H1 (cell line): ENCODE measurements around the gene RGS6. TPM values are rescaled to one million over a fixed set of nuclear protein-coding genes. Genes with fewer than 3 reads are reported as not detected.

Experiments
- CTCF ChIA-PET: fragments of 300-600 bp; sonication (Branson Sonifier 250); formaldehyde crosslinking; loops from one replicate; lab custom pipeline; 2021; ENCODE audit not compliant: partially characterized antibody; lab: Charles Lee
- POLR2A ChIA-PET: fragments of 300-600 bp; sonication (Branson Sonifier 250); formaldehyde crosslinking; loops from one replicate; lab custom pipeline; 2021; ENCODE audit warnings: inconsistent platforms; ENCODE audit not compliant: partially characterized antibody; lab: Charles Lee
- DNase-seq, 2 experiments: peaks; one replicate each; pipeline versions ENCODE4 v3.0.0 to v3.0.0-alpha.2; 2010 to 2022; ENCODE audit warnings: low spot score in 2 of 2, low read depth in 1 of 2, mixed read lengths in 1 of 2
- FAIRE-seq: peaks from 2 replicates; lab custom pipeline; 2011; peaks lifted over from hg19 to GRCh38; lab: Jason Lieb, UNC
- H2AFZ ChIP-seq: 2 replicates; pipeline ENCODE4 v1.8.1; 2012; ENCODE audit warnings: low read length, inconsistent platforms
- H2AK5ac ChIP-seq: 2 replicates; pipeline ENCODE4 v1.6.1; 2013; ENCODE audit warnings: low read depth, low read length
- H2BK120ac ChIP-seq: replicated peaks from 2 replicates; pipeline ENCODE3; 2013; ENCODE audit warnings: low read depth, low read length, inconsistent platforms
- H2BK12ac ChIP-seq: 2 replicates; pipeline ENCODE4 v1.6.1; 2013; ENCODE audit warnings: low read depth, low read length
- H2BK15ac ChIP-seq: 2 replicates; pipeline ENCODE4 v1.6.1; 2013; ENCODE audit warnings: low read length
- H2BK20ac ChIP-seq: 2 replicates; pipeline ENCODE4 v1.6.1; 2013; ENCODE audit warnings: low read length
- H2BK5ac ChIP-seq: 2 replicates; pipeline ENCODE4 v1.6.1; 2013; ENCODE audit warnings: low read depth, low read length
- H3K14ac ChIP-seq: 2 replicates; pipeline ENCODE4 v1.6.1; 2013; ENCODE audit warnings: inconsistent platforms; ENCODE audit not compliant: insufficient read length
- H3K18ac ChIP-seq: 2 replicates; pipeline ENCODE4 v1.6.1; 2013; ENCODE audit warnings: low read length; ENCODE audit errors: extremely low read depth
- H3K23ac ChIP-seq: 2 replicates; pipeline ENCODE4 v1.6.1; 2013; ENCODE audit warnings: inconsistent platforms; ENCODE audit not compliant: insufficient read length
- H3K23me2 ChIP-seq: 2 replicates; pipeline ENCODE4 v1.6.1; 2013; ENCODE audit warnings: low read depth, low read length
- H3K27ac ChIP-seq: 2 replicates; pipeline ENCODE4 v1.6.1; 2011; ENCODE audit warnings: low read depth, low read length, inconsistent platforms
- H3K27me3 ChIP-seq, 4 experiments: replicated peaks in 1 of 4; 1 replicate in 1 of 4; 2 replicates in 3 of 4; pipeline versions ENCODE4 v1.6.1 to v1.8.1; 2011 to 2013; ENCODE audit warnings: low read length in 3 of 4, mild to moderate bottlenecking in 3 of 4, inconsistent platforms in 2 of 4, mixed read lengths in 2 of 4, moderate library complexity in 1 of 4; ENCODE audit not compliant: control insufficient read depth in 3 of 4, insufficient read depth in 3 of 4; ENCODE audit errors: extremely low read depth in 1 of 4
- H3K36me3 ChIP-seq, 4 experiments: 2 replicates each; pipeline versions ENCODE4 v1.6.1 to v1.8.1; 2011 to 2013; ENCODE audit warnings: mild to moderate bottlenecking in 4 of 4, low read length in 3 of 4, moderate library complexity in 2 of 4, control low read depth in 1 of 4, inconsistent platforms in 1 of 4; ENCODE audit not compliant: insufficient read depth in 4 of 4, control insufficient read depth in 2 of 4
- H3K4ac ChIP-seq: replicated peaks from 2 replicates; pipeline ENCODE3; 2013; ENCODE audit warnings: low read length, low read depth, mixed read lengths, inconsistent platforms; ENCODE audit not compliant: insufficient read length
- H3K4me1 ChIP-seq, 4 experiments: replicated peaks in 1 of 4; 1 replicate in 1 of 4; 2 replicates in 3 of 4; pipeline versions ENCODE4 v1.6.1 to v1.8.1; 2011 to 2013; ENCODE audit warnings: low read length in 3 of 4, inconsistent platforms in 2 of 4, mixed read lengths in 1 of 4; ENCODE audit not compliant: insufficient read depth in 4 of 4, control insufficient read depth in 3 of 4
- H3K4me2 ChIP-seq, 2 experiments: 2 replicates each; pipeline versions ENCODE4 v1.6.1 to v1.8.1; 2011 to 2013; ENCODE audit warnings: low read depth in 2 of 2, low read length in 2 of 2, control low read depth in 1 of 2, inconsistent platforms in 1 of 2, mild to moderate bottlenecking in 1 of 2; ENCODE audit not compliant: insufficient read depth in 1 of 2
- H3K4me3 ChIP-seq, 4 experiments: fragments of 200-600, 300-600 bp in 1 of 4; sonication (generic), shearing (Covaris generic), sonication (Bioruptor Twin) in 1 of 4; 2 replicates each; pipeline versions ENCODE4 v1.5.1 to v1.8.1; 2011 to 2016; ENCODE audit warnings: low read length in 4 of 4, low read depth in 3 of 4, control low read depth in 2 of 4, inconsistent platforms in 2 of 4, mild to moderate bottlenecking in 2 of 4, mixed read lengths in 1 of 4, moderate library complexity in 1 of 4; ENCODE audit not compliant: insufficient read depth in 2 of 4; ENCODE audit errors: extremely low read depth in 1 of 4
- H3K56ac ChIP-seq: replicated peaks from 2 replicates; pipeline ENCODE3; 2013; ENCODE audit warnings: low read depth, mild to moderate bottlenecking, mixed read lengths, low read length, inconsistent platforms; ENCODE audit not compliant: insufficient read length
- H3K79me1 ChIP-seq: 2 replicates; pipeline ENCODE4 v1.6.1; 2013; ENCODE audit warnings: low read depth, low read length, control low read depth
- H3K79me2 ChIP-seq, 2 experiments: 2 replicates each; pipeline versions ENCODE4 v1.6.1 to v1.8.1; 2012 to 2013; ENCODE audit warnings: low read length in 2 of 2, mild to moderate bottlenecking in 2 of 2, inconsistent platforms in 1 of 2; ENCODE audit not compliant: insufficient read depth in 2 of 2, control insufficient read depth in 1 of 2
- H3K9ac ChIP-seq, 4 experiments: replicated peaks in 1 of 4; 1 replicate in 1 of 4; 2 replicates in 3 of 4; pipeline versions ENCODE4 v1.6.1 to v1.8.1; 2011 to 2013; ENCODE audit warnings: low read depth in 3 of 4, low read length in 3 of 4, control low read depth in 2 of 4, mild to moderate bottlenecking in 2 of 4, moderate library complexity in 2 of 4, inconsistent platforms in 1 of 4; ENCODE audit errors: extremely low read depth in 1 of 4
- H3K9me3 ChIP-seq, 2 experiments: 2 replicates each; pipeline versions ENCODE4 v1.6.1 to v1.8.1; 2012 to 2013; ENCODE audit warnings: mild to moderate bottlenecking in 2 of 2, moderate library complexity in 2 of 2, control low read depth in 1 of 2, inconsistent platforms in 1 of 2, low read depth in 1 of 2, low read length in 1 of 2, mixed read lengths in 1 of 2; ENCODE audit not compliant: insufficient read depth in 2 of 2
- H4K20me1 ChIP-seq, 2 experiments: replicated peaks in 1 of 2; 2 replicates each; pipeline versions ENCODE3 to v1.8.1; 2011 to 2013; ENCODE audit warnings: inconsistent platforms in 2 of 2, low read length in 2 of 2, mild to moderate bottlenecking in 1 of 2; ENCODE audit not compliant: insufficient read depth in 2 of 2, control insufficient read depth in 1 of 2
- H4K5ac ChIP-seq: 2 replicates; pipeline ENCODE4 v1.6.1; 2013; ENCODE audit warnings: low read length, low read depth, mixed read lengths, inconsistent platforms; ENCODE audit not compliant: insufficient read length
- H4K8ac ChIP-seq: 2 replicates; pipeline ENCODE4 v1.8.0; 2013; ENCODE audit warnings: mild to moderate bottlenecking, moderate library complexity, low read length, inconsistent platforms; ENCODE audit not compliant: insufficient read depth; ENCODE audit errors: extremely low read depth
- H4K91ac ChIP-seq: replicated peaks from 2 replicates; pipeline ENCODE3; 2013; ENCODE audit warnings: low read length, mixed read lengths, inconsistent platforms; ENCODE audit not compliant: insufficient read length
- KDM1A ChIP-seq: fragments of 200-600, 300-600 bp; sonication (generic); IDR thresholded peaks from 2 replicates; pipeline ENCODE4 v1.7.1; 2016; ENCODE audit warnings: mild to moderate bottlenecking, low read length, borderline replicate concordance
- KDM4A ChIP-seq: IDR thresholded peaks from one replicate; pipeline ENCODE4 v1.7.1; 2012; ENCODE audit warnings: low read depth, mild to moderate bottlenecking, moderate library complexity, low read length, inconsistent platforms; ENCODE audit not compliant: severe bottlenecking
- MAFK ChIP-seq: IDR thresholded peaks from 2 replicates; pipeline ENCODE4 v1.6.1; 2012; ENCODE audit warnings: low read depth, mild to moderate bottlenecking, improper control_type of control experiment, low read length
- MAX ChIP-seq: IDR thresholded peaks from 2 replicates; pipeline ENCODE4 v1.6.1; 2012; ENCODE audit warnings: inconsistent platforms
- SAP30 ChIP-seq: fragments of 300-600 bp; sonication (generic); IDR thresholded peaks from 2 replicates; pipeline ENCODE4 v1.7.1; 2012; ENCODE audit warnings: low read length, moderate library complexity, mild to moderate bottlenecking, inconsistent platforms; ENCODE audit not compliant: insufficient read depth, insufficient replicate concordance
- SIN3A ChIP-seq, 2 experiments: IDR thresholded peaks in 1 of 2; conservative IDR thresholded peaks in 1 of 2; 2 replicates each; pipeline ENCODE4 v1.6.1; 2011 to 2012; ENCODE audit warnings: low read length in 2 of 2, improper control_type of control experiment in 1 of 2, low read depth in 1 of 2, mild to moderate bottlenecking in 1 of 2
- TBP ChIP-seq: IDR thresholded peaks from 2 replicates; pipeline ENCODE4 v1.6.1; 2011; ENCODE audit warnings: low read depth, low read length, improper control_type of control experiment
- ZNF274 ChIP-seq: IDR thresholded peaks from 2 replicates; pipeline ENCODE4 v1.7.0; 2012; ENCODE audit warnings: low read length, borderline replicate concordance; ENCODE audit errors: extremely low read depth
- WGBS, 2 experiments: shearing (Covaris generic) in 1 of 2; methylation state at CpG; one replicate each; pipeline versions ENCODE4 v1.1.6 to v1.1.7; 2013 to 2015; ENCODE audit warnings: low lambda C conversion rate in 2 of 2, mixed read lengths in 2 of 2, inconsistent platforms in 1 of 2, low coverage in 1 of 2, missing lambda C conversion rate in 1 of 2; ENCODE audit not compliant: insufficient replicate concordance in 2 of 2, insufficient coverage in 1 of 2, insufficient read length in 1 of 2; ENCODE audit errors: extremely low coverage in 1 of 2, missing lambda C conversion rate in 1 of 2; 5-methylcytosine and 5-hydroxymethylcytosine counted together
- polyA plus RNA-seq, 7 experiments: library from polyadenylated mRNA; depleted of rRNA in 3 of 7; stranded (reverse) in 5 of 7; unstranded in 2 of 7; fragments of >200 nt in 5 of 7; fragments of 200-250 nt in 2 of 7; gene quantifications; 1 replicate in 5 of 7; 2 replicates in 1 of 7; 4 replicates in 1 of 7; pipeline versions ENCODE4 v1.2.1 to v1.2.3, GENCODE V29; 2011 to 2013; ENCODE audit warnings: missing spikeins in 2 of 7, mixed read lengths in 2 of 7
- total RNA-seq: library from RNA; stranded (reverse); fragmentation: NEBNext Ultra II Directional; extraction: Animal tissue kit (Norgen Biotek cat#: 25700); gene quantifications from 2 replicates; pipeline ENCODE4 v1.2.1, GENCODE V29; 2021

The RGS6 gene
- total and polyA plus RNA-seq, 2 of the 8 experiments (the other 6 are each of a cell fraction or from before 2014, with no cell fraction given): 0.26 to 1.1 TPM

DNA sequence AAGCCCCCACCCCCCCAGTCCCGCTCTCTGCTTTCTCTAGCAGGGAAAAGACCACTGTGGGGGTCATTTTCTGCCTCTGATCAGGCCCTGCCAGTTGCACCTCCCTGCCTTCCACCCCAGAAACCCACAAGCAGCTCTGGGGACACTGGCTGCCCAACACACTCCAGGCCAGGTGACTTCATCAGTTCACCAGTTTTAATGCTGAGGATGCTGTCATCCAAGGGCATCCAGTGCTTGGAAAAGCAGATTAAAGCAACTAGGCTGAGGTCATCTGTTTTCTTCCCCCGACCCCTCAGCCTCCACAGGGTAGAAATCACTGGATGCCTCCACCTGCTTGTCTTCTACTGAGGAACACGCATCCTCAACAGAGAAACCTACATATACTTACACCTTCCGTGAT, 679.3 kb downstream of the RGS6 start:
- Histone ChIP-seq H4K8ac (no peak overlapping the region), H3K27me3 (no peaks in the 10 kb centered on the region; a peak in 1 of 7 replicates), H2BK120ac (no peak overlapping the region), H3K4me1 (no peaks in the 10 kb centered on the region), H3K4ac (no peak overlapping the region), H3K14ac (no peak overlapping the region), H3K18ac (no peak overlapping the region), H2BK15ac (no peak overlapping the region), H3K79me2 (no peaks in the 10 kb centered on the region), H3K9ac (no peak overlapping the region), H2BK5ac (no peak overlapping the region), H3K4me3 (no peak overlapping the region), H3K27ac (no peak overlapping the region), H3K36me3 (no peaks in the 10 kb centered on the region), H4K91ac (no peak overlapping the region), H4K5ac (no peak overlapping the region), H3K9me3 (no peaks in the 10 kb centered on the region), H2BK20ac (no peak overlapping the region), H3K56ac (no peak overlapping the region), H2AK5ac (no peak overlapping the region), H3K4me2 (no peak overlapping the region), H3K79me1 (no peaks in the 10 kb centered on the region), H2BK12ac (no peak overlapping the region), H3K23me2 (no peaks in the 10 kb centered on the region), H2AFZ (no peak overlapping the region), H4K20me1 (no peaks in the 10 kb centered on the region), H3K23ac (no peak overlapping the region)
- ChIA-PET CTCF (interaction anchor here (1.0 kb wide), 1 partner anchor 78 kb away, joined by 3 read pairs; no protein-coding TSS in a partner anchor), POLR2A (no interaction called here)
- FAIRE-seq (no peak), DNase-seq (peak in 1 of 2 experiments; percentile 22)
- WGBS, 2 experiments: 87% methylated on average over 3 of the region's 4 CpGs; no CpG with 5 or more reads in 1 of the 2 experiments
- TF ChIP-seq MAFK (no peak), ZNF274 (no peak), SIN3A (conservative IDR thresholded peaks at IDR 0.05 in 1 of 2, IDR thresholded peaks at IDR 0.05 in 1 of 2; ENCODE audit: low read depth in 1 of 2, low read length in 2 of 2) (no peak), MAX (no peak), SAP30 (no peak), TBP (no peak), KDM4A (no peak), KDM1A (no peak)
